Measurements from ENCODE around the gene ZBTB4.

ZBTB4 gene

GRCh38 chr17:7423679-7424078, 55.8 kb downstream of the ZBTB4 start:
- DNase-seq (ENCODE audit: insufficient read length, low spot score) (no peak), FAIRE-seq (no peak)
- no peak for TF ChIP-seq CTCF (IDR thresholded peaks at IDR 0.05; ENCODE audit: insufficient read depth, missing control alignments)

- FAIRE-seq (no peak), DNase-seq (ENCODE audit: insufficient read length, low spot score) (no peak)
- no peak for TF ChIP-seq CTCF (IDR thresholded peaks at IDR 0.05; ENCODE audit: insufficient read depth, missing control alignments)
These were observed 58.2 kb downstream of the ZBTB4 start for GRCh38 chr17:7421186-7421585.

- DNase-seq (ENCODE audit: insufficient read length, low spot score) (no peak), FAIRE-seq (no peak)
- TF ChIP-seq CTCF (IDR thresholded peaks at IDR 0.05; ENCODE audit: insufficient read depth, missing control alignments) = no peak
These were observed 59.4 kb downstream of the ZBTB4 start, which contains the start of gene SPEM1 for GRCh38 chr17:7419819-7420610. Gene SPEM1, plus strand, starts transcription at chr17:7420324. Its CDS starts 61 bp downstream, at chr17:7420385.

DNA sequence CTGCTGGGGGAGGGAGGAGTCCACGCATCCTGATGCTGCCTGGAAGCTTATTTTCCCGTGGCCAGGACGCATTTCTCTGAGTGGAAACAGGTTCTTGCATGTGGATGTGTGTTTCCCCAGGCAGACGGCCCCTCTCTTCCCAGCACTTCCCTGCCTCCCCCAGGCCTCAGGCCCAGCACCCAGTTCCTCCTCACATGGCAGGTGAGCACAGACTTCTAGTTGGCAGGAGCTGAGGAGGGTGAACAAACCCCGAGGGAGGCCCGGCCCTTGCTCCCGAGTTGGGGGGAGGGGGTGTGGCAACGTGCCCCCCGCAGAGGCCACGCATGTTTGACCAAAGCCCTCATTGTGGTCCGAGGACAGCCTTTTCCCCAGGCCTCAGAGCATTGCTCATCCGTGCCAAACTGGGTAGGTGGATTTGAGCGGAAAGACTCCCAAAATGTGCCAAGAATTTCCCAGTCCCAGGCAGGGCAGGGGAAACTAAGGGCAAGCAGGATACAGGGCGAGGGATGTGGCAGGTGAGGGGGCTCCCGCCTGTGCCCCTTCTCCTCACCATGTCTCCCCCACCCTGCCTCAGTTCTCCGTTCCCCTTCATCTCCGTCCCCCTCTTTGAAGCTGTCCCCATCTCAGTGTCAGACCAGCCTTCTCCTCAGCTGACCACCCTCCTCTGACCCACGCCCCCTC, 60.8 kb downstream of the ZBTB4 start:
- no peak for FAIRE-seq
- no peak for TF ChIP-seq CTCF (IDR thresholded peaks at IDR 0.05; ENCODE audit: insufficient read depth, missing control alignments)
- no peak for DNase-seq (ENCODE audit: insufficient read length, low spot score)

GRCh38 chr17:7417056-7417655, 62.3 kb downstream of the ZBTB4 start:
- no peak for TF ChIP-seq CTCF (IDR thresholded peaks at IDR 0.05; ENCODE audit: insufficient read depth, missing control alignments)
- no peak for FAIRE-seq
- DNase-seq (ENCODE audit: insufficient read length, low spot score) = no peak

- TF ChIP-seq CTCF (IDR thresholded peaks at IDR 0.05; ENCODE audit: insufficient read depth, missing control alignments) = no peak
- FAIRE-seq (no peak), DNase-seq (ENCODE audit: insufficient read length, low spot score) (no peak)
These were observed 63.1 kb downstream of the ZBTB4 start for GRCh38 chr17:7416323-7416722.
